ENCODE measurements around the gene NKX6-1. TPM values are rescaled to one million over a fixed set of nuclear protein-coding genes. Genes with fewer than 3 reads are reported as not detected.

NKX6-1 gene
- total and polyA plus RNA-seq, 2 donors (not counting 3 experiments of a cell fraction or from before 2014, with no cell fraction given), result not detected

- no peak overlapping the region for H3K9ac ChIP-seq (replicated peaks; ENCODE audit: extremely low read depth, insufficient read depth, low read length)
- no peak overlapping the region for H2AFZ ChIP-seq (ENCODE audit: low read depth, low read length)
- CTCF ChIA-PET, result interaction anchor here (1.4 kb wide), 1 partner anchor 24 kb away, joined by 3 read pairs; no protein-coding TSS in a partner anchor
- no peak overlapping the region for H3K27ac ChIP-seq (ENCODE audit: insufficient read depth, low read depth, low read length)
- H4K20me1 ChIP-seq (replicated peaks; ENCODE audit: control insufficient read depth, extremely low read depth, insufficient read depth, low read length), result no peaks in the 10 kb centered on the region
- TF ChIP-seq GATA2 (IDR thresholded peaks at IDR 0.05; ENCODE audit: insufficient read depth, insufficient read length, low read depth, low read length) (no peak), MYC (IDR thresholded peaks at IDR 0.05; ENCODE audit: low read depth, low read length) (no peak), CTCF (IDR thresholded peaks at IDR 0.05; ENCODE audit: extremely low read depth in 1 of 2, insufficient read depth in 1 of 2, low read depth in 1 of 2, low read length in 2 of 2) (no peak), POLR2A (IDR thresholded peaks at IDR 0.05; ENCODE audit: low read depth, low read length) (no peak), POLR2AphosphoS5 (IDR thresholded peaks at IDR 0.05; ENCODE audit: insufficient read depth, low read depth, low read length) (no peak), MAX (IDR thresholded peaks at IDR 0.05; ENCODE audit: insufficient read depth, insufficient read length) (no peak), EZH2 (IDR thresholded peaks at IDR 0.05; ENCODE audit: borderline replicate concordance, low read depth, low read length, severe bottlenecking) (no peak), JUN (IDR thresholded peaks at IDR 0.05; ENCODE audit: borderline replicate concordance, insufficient read depth, insufficient read length, low read depth) (no peak), FOS (IDR thresholded peaks at IDR 0.05; ENCODE audit: borderline replicate concordance, insufficient read depth, low read length) (no peak)
- FAIRE-seq, result no peak
- intact Hi-C loops (cut with micrococcal nuclease), result no loop called here
- H3K79me2 ChIP-seq (ENCODE audit: control insufficient read depth, insufficient read depth, low read length), result no peaks in the 10 kb centered on the region
- peaks cover under 1% of the 10 kb centered on the region for H3K4me1 ChIP-seq (ENCODE audit: control insufficient read depth, extremely low read depth, insufficient read depth, low read length)
- POLR2A ChIA-PET, result no interaction called here
- no peaks in the 10 kb centered on the region for H3K36me3 ChIP-seq (ENCODE audit: control insufficient read depth in 2 of 2, extremely low read depth in 1 of 2, insufficient read depth in 2 of 2, low read length in 2 of 2)
- no peak for DNase-seq (ENCODE audit: low read depth, low spot score)
- peaks cover 70 to 100% of the 10 kb centered on the region in 2 experiments for H3K27me3 ChIP-seq (ENCODE audit: control insufficient read depth in 2 of 2, insufficient read depth in 2 of 2, low read length in 2 of 2)
- dilution Hi-C loops (cut with MboI; ENCODE audit: extremely low pct_ligation_motif_present, low sequenced_read_pairs), result no loop called here
- no peak overlapping the region for H3K4me3 ChIP-seq (replicated peaks in 1 of 3; ENCODE audit: insufficient read depth in 1 of 3, low read depth in 1 of 3, low read length in 3 of 3)
- no TSS peak for BruUV-seq (replicated peaks)
- no peak overlapping the region for H3K4me2 ChIP-seq (ENCODE audit: insufficient read depth, low read length)
- H3K9me1 ChIP-seq (replicated peaks; ENCODE audit: control insufficient read depth, extremely low read depth, insufficient read depth, low read length), result no peaks in the 10 kb centered on the region
- H3K9me3 ChIP-seq (replicated peaks; ENCODE audit: control insufficient read depth, insufficient read depth, low read length), result no peaks in the 10 kb centered on the region
Observed at GRCh38 chr4:84492737-84493091, 6.4 kb downstream of the NKX6-1 start.

Data from endothelial cell of umbilical vein (primary cell).